OCI-LY1 (cell line): ENCODE measurements around the gene PSORS1C1.

Source experiments
- H2AFZ ChIP-seq: fragments of 200-600 bp; sonication (generic), shearing (Covaris generic); 2 replicates; pipeline ENCODE4 v1.6.0; 2014; ENCODE audit warnings: antibody characterized with exemption, mild to moderate bottlenecking, low read length
- H3F3A ChIP-seq: fragments of 200-600 bp; sonication (generic), shearing (Covaris generic); 2 replicates; pipeline ENCODE4 v1.6.0; 2014; ENCODE audit warnings: mild to moderate bottlenecking, antibody characterized with exemption, low read length, moderate library complexity; ENCODE audit not compliant: insufficient read depth
- H3K27ac ChIP-seq: fragments of 200-600 bp; sonication (generic); 2 replicates; pipeline ENCODE4 v1.5.1; 2014; ENCODE audit warnings: low read length, mixed run types, mild to moderate bottlenecking, low read depth; ENCODE audit not compliant: poor library complexity, severe bottlenecking
- H3K27me3 ChIP-seq: fragments of 200-600 bp; sonication (generic); 2 replicates; pipeline ENCODE4 v1.6.0; 2014; ENCODE audit warnings: antibody characterized with exemption, mild to moderate bottlenecking, low read length, moderate library complexity; ENCODE audit not compliant: insufficient read depth
- H3K36me3 ChIP-seq: fragments of 200-600 bp; sonication (generic); 2 replicates; pipeline ENCODE4 v1.6.1; 2014; ENCODE audit warnings: mild to moderate bottlenecking, antibody characterized with exemption, low read length, moderate library complexity, mixed read lengths; ENCODE audit not compliant: insufficient read depth
- H3K4me1 ChIP-seq: fragments of 200-600 bp; sonication (generic); 2 replicates; pipeline ENCODE4 v1.5.1; 2014; ENCODE audit warnings: mild to moderate bottlenecking, low read length, moderate library complexity; ENCODE audit not compliant: insufficient read depth, severe bottlenecking
- H3K4me2 ChIP-seq: fragments of 200-600 bp; sonication (generic), shearing (Covaris generic); 2 replicates; pipeline ENCODE4 v1.6.1; 2014; ENCODE audit warnings: low read length
- H3K4me3 ChIP-seq: fragments of 200-600 bp; sonication (generic); 2 replicates; pipeline ENCODE4 v1.5.1; 2014; ENCODE audit warnings: low read length, low read depth, mild to moderate bottlenecking, mixed read lengths; ENCODE audit not compliant: poor library complexity, severe bottlenecking
- H3K79me2 ChIP-seq: fragments of 200-600 bp; shearing (Covaris generic); 2 replicates; pipeline ENCODE4 v1.6.1; 2016; ENCODE audit warnings: mixed run types, low read length, mixed read lengths; ENCODE audit not compliant: insufficient read depth
- H3K9ac ChIP-seq: fragments of 200-600 bp; sonication (generic), shearing (Covaris generic); 2 replicates; pipeline ENCODE4 v1.6.1; 2014; ENCODE audit warnings: mild to moderate bottlenecking, low read length, mixed read lengths
- H3K9me2 ChIP-seq: fragments of 200-600 bp; sonication (generic), shearing (Covaris generic); 2 replicates; pipeline ENCODE4 v1.6.1; 2014; ENCODE audit warnings: low read depth, mild to moderate bottlenecking, low read length, mixed read lengths
- H3K9me3 ChIP-seq: fragments of 200-600 bp; shearing (Covaris generic); 2 replicates; pipeline ENCODE4 v1.6.1; 2014; ENCODE audit warnings: low read length, mixed read lengths
- H4K20me1 ChIP-seq: fragments of 200-600 bp; sonication (generic), shearing (Covaris generic); 2 replicates; pipeline ENCODE4 v1.6.0; 2016; ENCODE audit warnings: mild to moderate bottlenecking, low read length; ENCODE audit not compliant: insufficient read depth
- CTCF ChIP-seq: fragments of 200-600 bp; sonication (generic), shearing (Covaris generic); IDR thresholded peaks from 2 replicates; pipeline ENCODE4 v1.5.1; 2017; ENCODE audit warnings: mild to moderate bottlenecking, antibody characterized with exemption, low read length, moderate library complexity, mixed read lengths
- EZH2 ChIP-seq: fragments of 200-600 bp; sonication (generic), shearing (Covaris generic); IDR thresholded peaks from 2 replicates; pipeline ENCODE4 v1.8.0; 2017; ENCODE audit warnings: borderline replicate concordance, mixed run types, mild to moderate bottlenecking, antibody characterized with exemption, low read length, moderate library complexity, mixed read lengths

PSORS1C1 gene

DNA sequence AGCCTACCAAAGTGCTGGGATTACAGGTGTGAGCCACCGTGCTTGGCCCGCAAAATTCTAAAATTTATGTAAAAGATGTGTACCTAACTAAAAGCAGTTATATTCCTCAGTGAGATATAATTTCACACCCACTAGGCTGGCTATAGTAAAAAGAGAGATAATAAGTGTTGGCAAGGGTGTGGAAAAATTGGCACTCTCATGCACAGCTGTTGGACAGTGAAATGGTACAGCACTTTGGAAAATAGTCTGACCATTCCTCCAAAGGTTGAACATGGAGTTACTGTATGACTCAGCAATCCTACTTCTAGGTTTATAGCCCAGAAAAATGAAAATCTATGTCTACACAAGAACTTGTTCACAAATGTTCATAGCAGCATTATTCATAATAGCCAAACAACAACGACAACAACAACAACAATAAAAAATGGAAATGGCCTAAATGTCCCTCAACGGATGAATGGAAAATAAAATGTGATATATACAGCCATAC, 16.1 kb upstream of the PSORS1C1 start:
- TF ChIP-seq CTCF (no peak), EZH2 (no peak)
- H4K20me1 ChIP-seq = no peaks in the 10 kb centered on the region
- H3F3A ChIP-seq = no peaks in the 10 kb centered on the region
- H3K27me3 ChIP-seq = no peaks in the 10 kb centered on the region
- no peaks in the 10 kb centered on the region for H3K36me3 ChIP-seq
- H2AFZ ChIP-seq = no peak overlapping the region
- no peaks in the 10 kb centered on the region for H3K9me2 ChIP-seq
- H3K27ac ChIP-seq = no peak overlapping the region
- H3K9ac ChIP-seq = no peak overlapping the region
- no peak overlapping the region for H3K4me3 ChIP-seq
- no peaks in the 10 kb centered on the region for H3K9me3 ChIP-seq
- no peaks in the 10 kb centered on the region for H3K4me1 ChIP-seq
- no peak overlapping the region for H3K4me2 ChIP-seq
- no peaks in the 10 kb centered on the region for H3K79me2 ChIP-seq

DNA sequence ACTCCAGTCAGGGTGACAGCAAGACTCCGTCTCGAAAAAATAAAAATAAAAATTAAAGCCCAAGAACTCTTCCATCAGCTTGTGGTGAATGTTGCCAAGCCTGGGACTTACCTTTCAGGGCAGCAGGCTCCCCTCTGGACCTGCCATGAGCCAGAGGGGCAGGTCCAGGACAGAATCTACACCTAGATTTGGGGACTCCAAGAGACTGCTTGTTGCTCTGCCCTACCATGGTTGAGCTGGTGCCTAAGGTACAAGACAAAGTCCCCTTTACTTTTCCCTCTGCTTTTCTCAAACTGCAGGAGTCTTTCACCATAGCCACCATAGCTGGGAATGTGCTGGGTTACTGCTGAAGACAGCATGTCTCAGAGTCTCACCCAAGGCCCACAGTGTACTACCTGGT, 11.5 kb upstream of the PSORS1C1 start:
- Histone ChIP-seq H3K9me2 (no peaks in the 10 kb centered on the region), H3K36me3 (no peaks in the 10 kb centered on the region), H3K27ac (no peak overlapping the region), H3K4me2 (no peak overlapping the region), H3K4me3 (no peak overlapping the region), H2AFZ (no peak overlapping the region), H3K4me1 (no peaks in the 10 kb centered on the region), H3K9ac (no peak overlapping the region), H4K20me1 (no peaks in the 10 kb centered on the region), H3K79me2 (no peaks in the 10 kb centered on the region), H3K9me3 (no peaks in the 10 kb centered on the region), H3K27me3 (no peaks in the 10 kb centered on the region), H3F3A (no peaks in the 10 kb centered on the region)
- TF ChIP-seq CTCF (no peak), EZH2 (no peak)

DNA sequence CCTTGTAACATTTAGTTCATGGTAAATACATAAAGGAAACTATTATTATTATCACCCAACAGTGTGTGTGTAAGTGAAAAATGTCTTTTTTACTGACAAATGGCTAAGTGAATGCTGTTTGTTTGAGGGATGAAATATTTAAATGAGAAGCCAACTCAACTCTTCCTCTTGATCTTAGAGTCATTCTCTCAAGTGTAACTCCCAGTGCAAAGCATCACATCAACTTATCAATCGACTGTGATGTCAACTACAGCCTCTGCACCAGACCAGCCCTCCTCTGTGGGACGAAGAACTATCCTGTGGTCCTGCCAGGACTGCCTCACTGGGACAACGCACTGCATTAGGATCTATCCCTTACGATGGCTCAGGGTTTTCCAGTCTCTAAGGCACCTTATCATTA, 7.5 kb upstream of the PSORS1C1 start:
- no peaks in the 10 kb centered on the region for H3F3A ChIP-seq
- H3K27ac ChIP-seq = no peak overlapping the region
- no peak overlapping the region for H3K4me2 ChIP-seq
- H3K36me3 ChIP-seq = no peaks in the 10 kb centered on the region
- no peaks in the 10 kb centered on the region for H3K4me1 ChIP-seq
- no peaks in the 10 kb centered on the region for H3K9me3 ChIP-seq
- no peak overlapping the region for H3K9ac ChIP-seq
- H3K4me3 ChIP-seq = no peak overlapping the region
- H4K20me1 ChIP-seq = no peaks in the 10 kb centered on the region
- H3K9me2 ChIP-seq = no peaks in the 10 kb centered on the region
- no peaks in the 10 kb centered on the region for H3K79me2 ChIP-seq
- no peaks in the 10 kb centered on the region for H3K27me3 ChIP-seq
- TF ChIP-seq EZH2 (no peak), CTCF (no peak)
- H2AFZ ChIP-seq = no peak overlapping the region
